IMR-90 (cell line): ENCODE results near the gene TAF7L. TPM values are rescaled to one million over a fixed set of nuclear protein-coding genes. Genes with fewer than 3 reads are reported as not detected.

ENCODE experiments used
- ATAC-seq: fragments of 200-7000 bp; cut with Tn5 transposase; 2 replicates; pipeline ENCODE4 v1.9.1; 2020; ENCODE audit warnings: low read depth, mild to moderate bottlenecking, moderate library complexity
- BruUV-seq: library from RNA; stranded (reverse); fragments of 400-500 nt; replicated peaks from 2 replicates; lab custom pipeline; 2021; lab: Mats Ljungman, UMichigan
- CTCF ChIA-PET: fragments of 300-600 bp; formaldehyde crosslinking; extraction: SDS; loops from one replicate; lab custom pipeline; 2021; ENCODE audit warnings: antibody characterized with exemption; lab: Yijun Ruan, JAX
- POLR2A ChIA-PET: fragments of 300-600 bp; sonication (Branson Sonifier 250); formaldehyde crosslinking; loops from one replicate; lab custom pipeline; 2022; ENCODE audit warnings: antibody characterized with exemption; ENCODE audit not compliant: unreplicated experiment; lab: Charles Lee
- DNase-seq: peaks from one replicate; pipeline ENCODE4 v3.0.0; 2013
- H2AFZ ChIP-seq: replicated peaks from 2 replicates; pipeline ENCODE3; 2013; ENCODE audit warnings: low read length, mild to moderate bottlenecking; ENCODE audit not compliant: poor library complexity
- H2AK5ac ChIP-seq: 2 replicates; pipeline ENCODE4 v1.6.1; 2013; ENCODE audit warnings: low read depth, low read length, inconsistent platforms
- H2AK9ac ChIP-seq: replicated peaks from 2 replicates; pipeline ENCODE3; 2013; ENCODE audit warnings: mild to moderate bottlenecking, low read depth, low read length, moderate library complexity; ENCODE audit not compliant: poor library complexity
- H2BK120ac ChIP-seq: 2 replicates; pipeline ENCODE4 v1.6.1; 2013; ENCODE audit warnings: low read depth, low read length, inconsistent platforms
- H2BK15ac ChIP-seq: 3 replicates; pipeline ENCODE4 v1.6.1; 2013; ENCODE audit warnings: low read depth, low read length, inconsistent platforms
- H2BK20ac ChIP-seq: 2 replicates; pipeline ENCODE4 v1.6.1; 2013; ENCODE audit warnings: low read depth, mild to moderate bottlenecking, inconsistent platforms, low read length, moderate library complexity
- H2BK5ac ChIP-seq: 2 replicates; pipeline ENCODE4 v1.6.1; 2013; ENCODE audit warnings: mild to moderate bottlenecking, low read depth, low read length, inconsistent platforms; ENCODE audit not compliant: poor library complexity, severe bottlenecking
- H3K14ac ChIP-seq: replicated peaks from 2 replicates; pipeline ENCODE4 v1.6.1; 2013; ENCODE audit warnings: low read depth, low read length, inconsistent platforms
- H3K18ac ChIP-seq: 2 replicates; pipeline ENCODE4 v1.6.1; 2013; ENCODE audit warnings: low read depth, low read length, control low read depth
- H3K23ac ChIP-seq: 2 replicates; pipeline ENCODE4 v1.6.1; 2013; ENCODE audit warnings: low read depth, low read length, inconsistent platforms
- H3K27ac ChIP-seq: 2 replicates; pipeline ENCODE4 v1.5.1; 2013; ENCODE audit warnings: mild to moderate bottlenecking, control low read depth, low read length; ENCODE audit not compliant: insufficient read depth
- H3K27me3 ChIP-seq: 2 replicates; pipeline ENCODE4 v1.6.1; 2013; ENCODE audit warnings: low read length; ENCODE audit not compliant: control insufficient read depth, insufficient read depth
- H3K36me3 ChIP-seq: 2 replicates; pipeline ENCODE4 v1.6.1; 2013; ENCODE audit warnings: low read length, mixed read lengths; ENCODE audit not compliant: control insufficient read depth, insufficient read depth
- H3K4ac ChIP-seq: 2 replicates; pipeline ENCODE4 v1.6.1; 2013; ENCODE audit warnings: low read depth, low read length, inconsistent platforms
- H3K4me1 ChIP-seq: 2 replicates; pipeline ENCODE4 v1.6.1; 2013; ENCODE audit warnings: low read length, mixed read lengths; ENCODE audit not compliant: control insufficient read depth, insufficient read depth
- H3K4me2 ChIP-seq: 2 replicates; pipeline ENCODE4 v1.6.1; 2013; ENCODE audit warnings: low read depth, mild to moderate bottlenecking, control low read depth, low read length, moderate library complexity
- H3K4me3 ChIP-seq: 2 replicates; pipeline ENCODE4 v1.5.1; 2013; ENCODE audit warnings: low read depth, mild to moderate bottlenecking, control low read depth, low read length, moderate library complexity; ENCODE audit not compliant: insufficient read depth
- H3K56ac ChIP-seq: 2 replicates; pipeline ENCODE4 v1.6.1; 2013; ENCODE audit warnings: low read length, inconsistent platforms; ENCODE audit not compliant: insufficient read depth; ENCODE audit errors: extremely low read depth
- H3K79me1 ChIP-seq, 2 experiments: 2 replicates each; pipeline ENCODE4 v1.6.1; 2013; ENCODE audit warnings: low read length in 2 of 2, inconsistent platforms in 1 of 2, low read depth in 1 of 2
- H3K9ac ChIP-seq: 2 replicates; pipeline ENCODE4 v1.6.1; 2013; ENCODE audit warnings: low read depth, low read length, control low read depth
- H3K9me1 ChIP-seq: 2 replicates; pipeline ENCODE4 v1.6.1; 2013; ENCODE audit warnings: low read length, inconsistent platforms; ENCODE audit not compliant: insufficient read depth
- H3K9me3 ChIP-seq: 2 replicates; pipeline ENCODE4 v1.6.1; 2013; ENCODE audit warnings: low read length; ENCODE audit not compliant: control insufficient read depth, insufficient read depth
- H4K20me1 ChIP-seq: 2 replicates; pipeline ENCODE4 v1.6.1; 2013; ENCODE audit warnings: low read length, inconsistent platforms; ENCODE audit not compliant: insufficient read depth
- H4K5ac ChIP-seq: 2 replicates; pipeline ENCODE4 v1.6.1; 2013; ENCODE audit warnings: mild to moderate bottlenecking, low read depth, low read length, control low read depth
- H4K8ac ChIP-seq, 2 experiments: 2 replicates each; pipeline ENCODE4 v1.6.1; 2013; ENCODE audit warnings: low read depth in 2 of 2, low read length in 2 of 2, control low read depth in 1 of 2, inconsistent platforms in 1 of 2
- H4K91ac ChIP-seq: 2 replicates; pipeline ENCODE4 v1.6.1; 2013; ENCODE audit warnings: low read depth, low read length, inconsistent platforms; ENCODE audit not compliant: insufficient read depth
- BHLHE40 ChIP-seq: fragments of 150-350 bp; IDR thresholded peaks from 2 replicates; pipeline ENCODE4 v1.6.1; 2016; ENCODE audit warnings: mild to moderate bottlenecking, low read depth, low read length
- CEBPB ChIP-seq: IDR thresholded peaks from 2 replicates; pipeline ENCODE4 v1.6.1; 2012; ENCODE audit warnings: low read depth, low read length, improper control_type of control experiment
- CHD1 ChIP-seq: IDR thresholded peaks from 2 replicates; pipeline ENCODE4 v1.6.1; 2012; ENCODE audit warnings: low read depth, low read length, improper control_type of control experiment
- CTCF ChIP-seq: conservative IDR thresholded peaks from 2 replicates; pipeline ENCODE4 v1.5.1; 2012; ENCODE audit warnings: mild to moderate bottlenecking, low read depth, low read length, improper control_type of control experiment
- FOS ChIP-seq: fragments of 150-350 bp; IDR thresholded peaks from 2 replicates; pipeline ENCODE4 v1.6.1; 2016; ENCODE audit warnings: low read depth, low read length
- MAZ ChIP-seq: IDR thresholded peaks from 2 replicates; pipeline ENCODE4 v1.6.1; 2012; ENCODE audit warnings: low read depth, mild to moderate bottlenecking, low read length, improper control_type of control experiment, moderate library complexity, borderline replicate concordance
- NFE2L2 ChIP-seq: fragments of 150-350 bp; IDR thresholded peaks from 2 replicates; pipeline ENCODE4 v1.6.1; 2016; ENCODE audit warnings: low read depth, mild to moderate bottlenecking, low read length
- POLR2A ChIP-seq: IDR thresholded peaks from 2 replicates; pipeline ENCODE4 v1.6.1; 2012; ENCODE audit warnings: mild to moderate bottlenecking, low read depth, low read length
- RAD21 ChIP-seq: IDR thresholded peaks from 2 replicates; pipeline ENCODE4 v1.6.1; 2012; ENCODE audit warnings: low read length, improper control_type of control experiment
- RFX5 ChIP-seq: IDR thresholded peaks from 2 replicates; pipeline ENCODE4 v1.8.0; 2012; ENCODE audit warnings: low read depth, mild to moderate bottlenecking, low read length, moderate library complexity
- SMC3 ChIP-seq: fragments of 150-350 bp; IDR thresholded peaks from 2 replicates; pipeline ENCODE4 v1.6.1; 2016; ENCODE audit warnings: low read depth, mild to moderate bottlenecking, antibody characterized with exemption, low read length, moderate library complexity
- USF2 ChIP-seq: fragments of 150-350 bp; IDR thresholded peaks from 2 replicates; pipeline ENCODE4 v1.6.1; 2017; ENCODE audit warnings: mild to moderate bottlenecking, antibody characterized with exemption, low read length, low read depth
- WGBS, 2 experiments: methylation state at CpG; one replicate each; pipeline versions ENCODE4 v1.1.5 to v1.1.7; 2013; ENCODE audit warnings: missing lambda C conversion rate in 2 of 2; ENCODE audit not compliant: insufficient read length in 1 of 2; ENCODE audit errors: extremely low coverage in 2 of 2; 5-methylcytosine and 5-hydroxymethylcytosine counted together
- dilution Hi-C: fragments of 300-500 bp; cut with HindIII; formaldehyde crosslinking; loops from one replicate; pipeline ENCODE4 v1.14.3; 2018; ENCODE audit warnings: low sequenced_read_pairs; ENCODE audit not compliant: unreplicated experiment
- in situ Hi-C: fragments of 300-500 bp; cut with MboI; formaldehyde crosslinking; loops from 3 replicates; pipeline ENCODE4 v1.14.3; 2019; ENCODE audit warnings: low sequenced_read_pairs, inconsistent platforms, mixed read lengths
- intact Hi-C: fragments of 100-400 bp; cut with micrococcal nuclease; formaldehyde crosslinking; loops from 2 replicates; pipeline ENCODE4 v1.10.0; 2022
- polyA plus RNA-seq, 3 experiments: library from polyadenylated mRNA; depleted of rRNA; stranded (reverse); fragments of >200 nt; gene quantifications; 2 replicates each; pipeline ENCODE4 v1.2.3, GENCODE V29; 2012; ENCODE audit warnings: low replicate concordance in 1 of 3
- total RNA-seq: library from RNA; depleted of rRNA; stranded (reverse); fragments of >200 nt; gene quantifications from 2 replicates; pipeline ENCODE4 v1.2.3, GENCODE V29; 2012

TAF7L gene
- total and polyA plus RNA-seq, 2 of the 4 experiments (the other 2 are of a cell fraction), result 0.18 to 0.22 TPM

- H3K4me1 ChIP-seq, result no peaks in the 10 kb centered on the region
- no peak overlapping the region for H4K91ac ChIP-seq
- H3K4me2 ChIP-seq, result no peak overlapping the region
- peak; percentile 52 for DNase-seq
- no TSS peak for BruUV-seq
- no peaks in the 10 kb centered on the region for H3K9me1 ChIP-seq
- intact Hi-C loops (loop anchor here (1.0 to 10.0 kb wide), 3 partner anchors 213 to 603 kb away; partner anchors contain the start of gene TMEM35A), in situ Hi-C loops (loop anchor here (10.0 kb wide), 1 partner anchor 393 kb away; no protein-coding TSS in a partner anchor), dilution Hi-C loops (no loop called here)
- H2AK5ac ChIP-seq, result no peak overlapping the region
- no peak overlapping the region for H3K23ac ChIP-seq
- no peak overlapping the region for H3K14ac ChIP-seq
- no peak overlapping the region for H2AFZ ChIP-seq
- no peak for TF ChIP-seq BHLHE40
- no peak for TF ChIP-seq FOS
- no peak for TF ChIP-seq USF2
- TF ChIP-seq NFE2L2, result no peak
- TF ChIP-seq CTCF, result peak; percentile 62
- TF ChIP-seq POLR2A, result no peak
- TF ChIP-seq MAZ, result no peak
- TF ChIP-seq RAD21, result peak; percentile 65
- no peak for TF ChIP-seq CEBPB
- TF ChIP-seq RFX5, result peak; percentile 39; the same call in 1 of the 2 replicates
- no peak for TF ChIP-seq CHD1
- peak; percentile 58 for TF ChIP-seq SMC3
- no peak overlapping the region for H4K8ac ChIP-seq
- CTCF ChIA-PET, result interaction anchor here (0.5 to 1.2 kb wide), 4 partner anchors 9 to 457 kb away, joined by 3 to 6 read pairs (median 3); no protein-coding TSS in a partner anchor
- H3K79me1 ChIP-seq, result no peaks in the 10 kb centered on the region
- no peak overlapping the region for H2BK5ac ChIP-seq
- no peaks in the 10 kb centered on the region; the same call in 1 of the 2 replicates for H3K9me3 ChIP-seq
- no peak overlapping the region for H2BK15ac ChIP-seq
- H3K56ac ChIP-seq, result no peak overlapping the region
- no peak overlapping the region for H3K4me3 ChIP-seq
- POLR2A ChIA-PET, result no interaction called here
- WGBS, 2 experiments, result no CpG with 5 or more reads among the region's 2 CpGs
- no peak overlapping the region for H3K4ac ChIP-seq
- H3K9ac ChIP-seq, result no peak overlapping the region
- no peaks in the 10 kb centered on the region for H3K36me3 ChIP-seq
- no peak overlapping the region for H2BK20ac ChIP-seq
- H3K18ac ChIP-seq, result no peak overlapping the region
- no peak overlapping the region for H4K5ac ChIP-seq
- H3K27me3 ChIP-seq, result no peaks in the 10 kb centered on the region
- H2AK9ac ChIP-seq, result no peak overlapping the region
- no peaks in the 10 kb centered on the region for H4K20me1 ChIP-seq
- peak; percentile 74 for ATAC-seq
- H2BK120ac ChIP-seq, result no peak overlapping the region
- H3K27ac ChIP-seq, result no peak overlapping the region
Measured at GRCh38 chrX:101287402-101287801, 3.7 kb downstream of the TAF7L start.
